HepG2 (cell line): ENCODE data around the gene XPO1. TPM values are rescaled to one million over a fixed set of nuclear protein-coding genes. Genes with fewer than 3 reads are reported as not detected.

Experiments used
- AGO1 ChIP-seq: fragments of 200-400 bp; formaldehyde crosslinking; IDR thresholded peaks from 2 replicates; pipeline ENCODE4 v1.6.1; 2017; ENCODE audit warnings: mild to moderate bottlenecking, low read depth, low read length, moderate library complexity; ENCODE audit not compliant: poor library complexity, severe bottlenecking
- BCL6 ChIP-seq: IDR thresholded peaks from 2 replicates; pipeline ENCODE4 v1.6.1; 2016; ENCODE audit warnings: missing genetic modification reagents, missing compliant biosample characterization
- CBFB ChIP-seq: sonication (generic); formaldehyde crosslinking; IDR thresholded peaks from 2 replicates; pipeline ENCODE4 v1.4.0; 2020; ENCODE audit warnings: missing genetic modification reagents
- HCFC1 ChIP-seq: fragments of 150-350 bp; IDR thresholded peaks from 2 replicates; pipeline ENCODE4 v1.6.1; 2014; ENCODE audit warnings: low read depth, low read length
- HDAC1 ChIP-seq: sonication (generic); formaldehyde crosslinking; IDR thresholded peaks from 2 replicates; pipeline ENCODE4 v1.5.1; 2020; ENCODE audit warnings: mild to moderate bottlenecking, missing genetic modification reagents
- IKZF4 ChIP-seq: sonication (generic); formaldehyde crosslinking; IDR thresholded peaks from 2 replicates; pipeline ENCODE4 v1.5.1; 2020; ENCODE audit warnings: borderline replicate concordance, mild to moderate bottlenecking, low read depth, missing genetic modification reagents; ENCODE audit errors: not compliant biosample characterization
- JARID2 ChIP-seq: sonication (generic); formaldehyde crosslinking; IDR thresholded peaks from 2 replicates; pipeline ENCODE4 v1.8.1; 2023; ENCODE audit warnings: missing genetic modification reagents, inconsistent platforms; ENCODE audit not compliant: insufficient replicate concordance
- PRDM4 ChIP-seq: sonication (generic); formaldehyde crosslinking; IDR thresholded peaks from 2 replicates; pipeline ENCODE4 v1.9.0; 2021; ENCODE audit warnings: missing genetic modification reagents, borderline replicate concordance
- SMAD1 ChIP-seq: sonication (generic); formaldehyde crosslinking; IDR thresholded peaks from 2 replicates; pipeline ENCODE4 v1.4.0; 2020; ENCODE audit warnings: missing genetic modification reagents, low read depth, mild to moderate bottlenecking, borderline replicate concordance
- YEATS2 ChIP-seq: sonication (generic); formaldehyde crosslinking; IDR thresholded peaks from 2 replicates; pipeline ENCODE4 v1.4.0; 2020; ENCODE audit warnings: missing genetic modification reagents, borderline replicate concordance
- ZBTB21 ChIP-seq: sonication (generic); formaldehyde crosslinking; IDR thresholded peaks from 2 replicates; pipeline ENCODE4 v1.4.0; 2020; ENCODE audit warnings: missing genetic modification reagents
- ZNF20 ChIP-seq: sonication (generic); formaldehyde crosslinking; IDR thresholded peaks from 2 replicates; pipeline ENCODE4 v1.4.0; 2020; ENCODE audit warnings: mild to moderate bottlenecking, moderate library complexity, missing genetic modification reagents
- ZNF276 ChIP-seq: sonication (generic); formaldehyde crosslinking; IDR thresholded peaks from 2 replicates; pipeline ENCODE4 v1.4.0; 2020; ENCODE audit warnings: mild to moderate bottlenecking, low read depth, missing genetic modification reagents
- ZNF713 ChIP-seq: sonication (generic); formaldehyde crosslinking; IDR thresholded peaks from 2 replicates; pipeline ENCODE4 v1.4.0; 2020; ENCODE audit warnings: mild to moderate bottlenecking, missing genetic modification reagents
- ZNF784 ChIP-seq: sonication (generic); formaldehyde crosslinking; IDR thresholded peaks from 2 replicates; pipeline ENCODE4 v1.5.1; 2020; ENCODE audit warnings: missing genetic modification reagents, mild to moderate bottlenecking, borderline replicate concordance
- polyA plus RNA-seq, 8 experiments: library from polyadenylated mRNA; depleted of rRNA in 3 of 8; stranded (reverse) in 7 of 8; unstranded in 1 of 8; fragments of >200 nt; fragmentation: Illumina TruSeq in 4 of 8; extraction: Trizol in 4 of 8; gene quantifications; 2 replicates each; pipeline versions ENCODE4 v1.2.1 to v1.2.3, GENCODE V29; 2011 to 2016; ENCODE audit warnings: low read depth in 4 of 8, missing spikeins in 1 of 8, mixed read lengths in 1 of 8; ENCODE audit not compliant: insufficient read depth in 1 of 8
- total RNA-seq, 5 experiments: library from RNA; depleted of rRNA; stranded (reverse); fragments of >200 nt; fragmentation: Illumina TruSeq; extraction: Trizol; gene quantifications; 2 replicates each; pipeline ENCODE4 v1.2.3, GENCODE V29; 2016; ENCODE audit warnings: low read depth in 1 of 5
- TF ChIP-seq, protein P1 (sequence below): sonication (generic); formaldehyde crosslinking; IDR thresholded peaks from 2 replicates; pipeline ENCODE4 v1.8.0; 2022; ENCODE audit warnings: low read depth, missing genetic modification reagents
- TF ChIP-seq, protein P2 (sequence below): sonication (generic); formaldehyde crosslinking; conservative IDR thresholded peaks from 2 replicates; pipeline ENCODE4 v1.8.0; 2022; ENCODE audit warnings: missing genetic modification reagents
- TF ChIP-seq, protein P3 (sequence below): sonication (generic); formaldehyde crosslinking; IDR thresholded peaks from 2 replicates; pipeline ENCODE4 v1.4.0; 2020; ENCODE audit warnings: mild to moderate bottlenecking, missing genetic modification reagents

Gene XPO1
- total and polyA plus RNA-seq, 2 of the 13 experiments (the other 11 are each of a cell fraction or from before 2014, with no cell fraction given): 67.4 to 212 TPM

- TF ChIP-seq, protein P1, sequence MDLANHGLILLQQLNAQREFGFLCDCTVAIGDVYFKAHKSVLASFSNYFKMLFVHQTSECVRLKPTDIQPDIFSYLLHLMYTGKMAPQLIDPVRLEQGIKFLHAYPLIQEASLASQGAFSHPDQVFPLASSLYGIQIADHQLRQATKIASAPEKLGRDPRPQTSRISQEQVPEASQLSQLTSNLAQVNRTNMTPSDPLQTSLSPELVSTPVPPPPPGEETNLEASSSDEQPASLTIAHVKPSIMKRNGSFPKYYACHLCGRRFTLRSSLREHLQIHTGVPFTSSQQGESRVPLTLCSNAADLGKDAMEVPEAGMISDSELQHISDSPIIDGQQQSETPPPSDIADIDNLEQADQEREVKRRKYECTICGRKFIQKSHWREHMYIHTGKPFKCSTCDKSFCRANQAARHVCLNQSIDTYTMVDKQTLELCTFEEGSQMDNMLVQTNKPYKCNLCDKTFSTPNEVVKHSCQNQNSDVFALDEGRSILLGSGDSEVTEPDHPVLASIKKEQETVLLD (CRISPR knock-in tag): peak; percentile 83
- no peak for TF ChIP-seq ZNF20
- peak; percentile 68 for TF ChIP-seq JARID2 (CRISPR knock-in tag)
- TF ChIP-seq AGO1: peak; percentile 80
- TF ChIP-seq ZNF784 (CRISPR knock-in tag): peak; percentile 16; the same call in 1 of the 2 replicates
- TF ChIP-seq ZNF276 (CRISPR knock-in tag): peak; percentile 65
- peak; percentile 24; the same call in 1 of the 2 replicates for TF ChIP-seq HCFC1
- TF ChIP-seq YEATS2 (CRISPR knock-in tag): peak; percentile 29
- peak; percentile 67; the same call in 1 of the 2 replicates for TF ChIP-seq SMAD1 (CRISPR knock-in tag)
- TF ChIP-seq BCL6 (CRISPR knock-in tag): peak; percentile 29
- TF ChIP-seq CBFB (CRISPR knock-in tag): peak; percentile 48
- peak; percentile 30; the same call in 1 of the 2 replicates for TF ChIP-seq ZBTB21 (CRISPR knock-in tag)
- peak; percentile 86 for TF ChIP-seq HDAC1 (CRISPR knock-in tag)
- peak; percentile 22 for TF ChIP-seq IKZF4 (CRISPR knock-in tag)
- TF ChIP-seq, protein P2, sequence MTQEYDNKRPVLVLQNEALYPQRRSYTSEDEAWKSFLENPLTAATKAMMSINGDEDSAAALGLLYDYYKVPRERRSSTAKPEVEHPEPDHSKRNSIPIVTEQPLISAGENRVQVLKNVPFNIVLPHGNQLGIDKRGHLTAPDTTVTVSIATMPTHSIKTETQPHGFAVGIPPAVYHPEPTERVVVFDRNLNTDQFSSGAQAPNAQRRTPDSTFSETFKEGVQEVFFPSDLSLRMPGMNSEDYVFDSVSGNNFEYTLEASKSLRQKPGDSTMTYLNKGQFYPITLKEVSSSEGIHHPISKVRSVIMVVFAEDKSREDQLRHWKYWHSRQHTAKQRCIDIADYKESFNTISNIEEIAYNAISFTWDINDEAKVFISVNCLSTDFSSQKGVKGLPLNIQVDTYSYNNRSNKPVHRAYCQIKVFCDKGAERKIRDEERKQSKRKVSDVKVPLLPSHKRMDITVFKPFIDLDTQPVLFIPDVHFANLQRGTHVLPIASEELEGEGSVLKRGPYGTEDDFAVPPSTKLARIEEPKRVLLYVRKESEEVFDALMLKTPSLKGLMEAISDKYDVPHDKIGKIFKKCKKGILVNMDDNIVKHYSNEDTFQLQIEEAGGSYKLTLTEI (CRISPR knock-in tag): no peak
- TF ChIP-seq ZNF713 (CRISPR knock-in tag): no peak
- no peak for TF ChIP-seq PRDM4
- TF ChIP-seq, protein P3, sequence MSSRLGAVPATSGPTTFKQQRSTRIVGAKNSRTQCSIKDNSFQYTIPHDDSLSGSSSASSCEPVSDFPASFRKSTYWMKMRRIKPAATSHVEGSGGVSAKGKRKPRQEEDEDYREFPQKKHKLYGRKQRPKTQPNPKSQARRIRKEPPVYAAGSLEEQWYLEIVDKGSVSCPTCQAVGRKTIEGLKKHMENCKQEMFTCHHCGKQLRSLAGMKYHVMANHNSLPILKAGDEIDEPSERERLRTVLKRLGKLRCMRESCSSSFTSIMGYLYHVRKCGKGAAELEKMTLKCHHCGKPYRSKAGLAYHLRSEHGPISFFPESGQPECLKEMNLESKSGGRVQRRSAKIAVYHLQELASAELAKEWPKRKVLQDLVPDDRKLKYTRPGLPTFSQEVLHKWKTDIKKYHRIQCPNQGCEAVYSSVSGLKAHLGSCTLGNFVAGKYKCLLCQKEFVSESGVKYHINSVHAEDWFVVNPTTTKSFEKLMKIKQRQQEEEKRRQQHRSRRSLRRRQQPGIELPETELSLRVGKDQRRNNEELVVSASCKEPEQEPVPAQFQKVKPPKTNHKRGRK (CRISPR knock-in tag): no peak
Observed at GRCh38 chr2:61538200-61538919, at the start of gene XPO1 (continued).
